ENCODE data around the gene SLC22A12. TPM values are rescaled to one million over a fixed set of nuclear protein-coding genes. Genes with fewer than 3 reads are reported as not detected.

SLC22A12 gene
- total RNA-seq, 1 donor from 2014 or later = not detected

- DNase-seq (ENCODE audit: low read depth) (no peak), FAIRE-seq (no peak)
- H3K9me3 ChIP-seq (ENCODE audit: insufficient read depth, low read depth, low read length) = no peaks in the 10 kb centered on the region
- no peak overlapping the region for H3K4me3 ChIP-seq (ENCODE audit: insufficient read depth, low read depth, low read length)
- peaks cover 33% of the 10 kb centered on the region for H3K27me3 Mint-ChIP-seq (ENCODE audit: low read depth, unreplicated experiment)
- H3K36me3 Mint-ChIP-seq (ENCODE audit: low read depth, unreplicated experiment) = no peaks in the 10 kb centered on the region
- H3K4me1 ChIP-seq (ENCODE audit: insufficient read depth, low read length) = peaks cover 5% of the 10 kb centered on the region
- H3K27ac Mint-ChIP-seq (ENCODE audit: unreplicated experiment) = no peak overlapping the region
- peaks cover 8% of the 10 kb centered on the region for H3K4me1 Mint-ChIP-seq (ENCODE audit: low read depth, unreplicated experiment)
- H3K4me2 ChIP-seq (ENCODE audit: low read length) = no peak overlapping the region
- H3K27ac ChIP-seq (ENCODE audit: low read depth, low read length) = no peak overlapping the region
- peaks cover 6% of the 10 kb centered on the region for H3K27me3 ChIP-seq (ENCODE audit: insufficient read depth, low read length)
- H3K9ac ChIP-seq (ENCODE audit: low read length) = no peak overlapping the region
- no peaks in the 10 kb centered on the region for H3K79me2 ChIP-seq (ENCODE audit: insufficient read depth, low read length)
- TF ChIP-seq CTCF (IDR thresholded peaks at IDR 0.05; ENCODE audit: insufficient read depth, low read depth, low read length) (no peak), EZH2 (IDR thresholded peaks at IDR 0.05; ENCODE audit: insufficient read depth, low read length) (no peak)
- H3K4me3 Mint-ChIP-seq (ENCODE audit: unreplicated experiment) = no peak overlapping the region
- H3K9me3 Mint-ChIP-seq (ENCODE audit: unreplicated experiment) = no peaks in the 10 kb centered on the region
- no peak overlapping the region for H2AFZ ChIP-seq (ENCODE audit: low read depth, low read length)
- H3K36me3 ChIP-seq (ENCODE audit: insufficient read depth, low read length) = no peaks in the 10 kb centered on the region
- H4K20me1 ChIP-seq (ENCODE audit: insufficient read depth, low read length) = no peaks in the 10 kb centered on the region
Measured at GRCh38 chr11:64570341-64570740, 20.7 kb upstream of the SLC22A12 start.

- no peak overlapping the region for H3K9ac ChIP-seq (ENCODE audit: low read length)
- peaks cover 6% of the 10 kb centered on the region for H3K27me3 ChIP-seq (ENCODE audit: insufficient read depth, low read length)
- no peaks in the 10 kb centered on the region for H3K36me3 ChIP-seq (ENCODE audit: insufficient read depth, low read length)
- no peak overlapping the region for H3K4me3 ChIP-seq (ENCODE audit: insufficient read depth, low read depth, low read length)
- Mint-ChIP-seq H3K36me3 (ENCODE audit: low read depth, unreplicated experiment) (no peaks in the 10 kb centered on the region), H3K27me3 (ENCODE audit: low read depth, unreplicated experiment) (peaks cover 35% of the 10 kb centered on the region), H3K4me3 (ENCODE audit: unreplicated experiment) (no peak overlapping the region), H3K4me1 (ENCODE audit: low read depth, unreplicated experiment) (peaks cover 8% of the 10 kb centered on the region), H3K9me3 (ENCODE audit: unreplicated experiment) (no peaks in the 10 kb centered on the region), H3K27ac (ENCODE audit: unreplicated experiment) (no peak overlapping the region)
- no peak for FAIRE-seq
- H3K9me3 ChIP-seq (ENCODE audit: insufficient read depth, low read depth, low read length) = no peaks in the 10 kb centered on the region
- peaks cover 5% of the 10 kb centered on the region for H3K4me1 ChIP-seq (ENCODE audit: insufficient read depth, low read length)
- no peak overlapping the region for H3K4me2 ChIP-seq (ENCODE audit: low read length)
- no peak overlapping the region for H2AFZ ChIP-seq (ENCODE audit: low read depth, low read length)
- no peaks in the 10 kb centered on the region for H3K79me2 ChIP-seq (ENCODE audit: insufficient read depth, low read length)
- H4K20me1 ChIP-seq (ENCODE audit: insufficient read depth, low read length) = no peaks in the 10 kb centered on the region
- DNase-seq (ENCODE audit: low read depth) = no peak
- H3K27ac ChIP-seq (ENCODE audit: low read depth, low read length) = no peak overlapping the region
- no peak for TF ChIP-seq CTCF (IDR thresholded peaks at IDR 0.05; ENCODE audit: insufficient read depth, low read depth, low read length)
- no peak for TF ChIP-seq EZH2 (IDR thresholded peaks at IDR 0.05; ENCODE audit: insufficient read depth, low read length)
Measured at GRCh38 chr11:64571050-64571409, 20.0 kb upstream of the SLC22A12 start.

- H3K27me3 Mint-ChIP-seq (ENCODE audit: low read depth, unreplicated experiment) = peaks cover 35% of the 10 kb centered on the region
- Histone ChIP-seq H3K36me3 (ENCODE audit: insufficient read depth, low read length) (no peaks in the 10 kb centered on the region), H3K79me2 (ENCODE audit: insufficient read depth, low read length) (no peaks in the 10 kb centered on the region), H3K9ac (ENCODE audit: low read length) (no peak overlapping the region), H3K9me3 (ENCODE audit: insufficient read depth, low read depth, low read length) (no peaks in the 10 kb centered on the region), H3K4me1 (ENCODE audit: insufficient read depth, low read length) (peaks cover 3% of the 10 kb centered on the region), H4K20me1 (ENCODE audit: insufficient read depth, low read length) (no peaks in the 10 kb centered on the region), H2AFZ (ENCODE audit: low read depth, low read length) (no peak overlapping the region), H3K27me3 (ENCODE audit: insufficient read depth, low read length) (peaks cover 6% of the 10 kb centered on the region), H3K27ac (ENCODE audit: low read depth, low read length) (no peak overlapping the region), H3K4me2 (ENCODE audit: low read length) (no peak overlapping the region), H3K4me3 (ENCODE audit: insufficient read depth, low read depth, low read length) (no peak overlapping the region)
- no peak overlapping the region for H3K4me3 Mint-ChIP-seq (ENCODE audit: unreplicated experiment)
- H3K36me3 Mint-ChIP-seq (ENCODE audit: low read depth, unreplicated experiment) = no peaks in the 10 kb centered on the region
- TF ChIP-seq CTCF (IDR thresholded peaks at IDR 0.05; ENCODE audit: insufficient read depth, low read depth, low read length) (no peak), EZH2 (IDR thresholded peaks at IDR 0.05; ENCODE audit: insufficient read depth, low read length) (no peak)
- peaks cover 5% of the 10 kb centered on the region for H3K4me1 Mint-ChIP-seq (ENCODE audit: low read depth, unreplicated experiment)
- no peak for DNase-seq (ENCODE audit: low read depth)
- H3K27ac Mint-ChIP-seq (ENCODE audit: unreplicated experiment) = no peak overlapping the region
- no peak for FAIRE-seq
- no peaks in the 10 kb centered on the region for H3K9me3 Mint-ChIP-seq (ENCODE audit: unreplicated experiment)
Measured at GRCh38 chr11:64571410-64572091, 19.5 kb upstream of the SLC22A12 start.
